Kidney tubule cell (primary cell): ENCODE data around the gene PACRG.
A peak's percentile ranks its signal among the peaks of the same experiment; 100 is the strongest.

Experiments
- DNase-seq: peaks from one replicate; pipeline ENCODE4 v3.0.0-alpha.2; 2018; ENCODE audit warnings: low spot score

PACRG gene

DNA sequence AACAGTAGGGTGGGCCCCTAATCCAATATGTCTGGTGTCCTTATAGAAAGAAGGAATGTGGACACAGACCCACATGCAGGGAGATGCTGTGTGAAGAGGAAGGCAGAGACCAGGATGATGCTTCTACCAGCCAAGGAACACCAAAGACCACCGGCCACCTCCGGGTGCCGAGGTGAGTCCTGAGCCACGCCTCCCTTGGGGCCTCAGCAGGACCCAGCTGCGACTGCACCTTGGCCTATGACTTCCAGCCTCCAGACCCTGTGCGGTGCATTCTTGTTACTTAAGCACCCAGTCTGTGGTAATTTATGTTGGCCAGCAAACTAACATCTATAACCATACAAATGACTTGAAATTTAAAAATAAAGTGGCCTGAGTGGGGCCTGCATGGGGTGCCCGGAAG, 607.3 kb downstream of the PACRG start:
- DNase-seq, result no peak

DNA sequence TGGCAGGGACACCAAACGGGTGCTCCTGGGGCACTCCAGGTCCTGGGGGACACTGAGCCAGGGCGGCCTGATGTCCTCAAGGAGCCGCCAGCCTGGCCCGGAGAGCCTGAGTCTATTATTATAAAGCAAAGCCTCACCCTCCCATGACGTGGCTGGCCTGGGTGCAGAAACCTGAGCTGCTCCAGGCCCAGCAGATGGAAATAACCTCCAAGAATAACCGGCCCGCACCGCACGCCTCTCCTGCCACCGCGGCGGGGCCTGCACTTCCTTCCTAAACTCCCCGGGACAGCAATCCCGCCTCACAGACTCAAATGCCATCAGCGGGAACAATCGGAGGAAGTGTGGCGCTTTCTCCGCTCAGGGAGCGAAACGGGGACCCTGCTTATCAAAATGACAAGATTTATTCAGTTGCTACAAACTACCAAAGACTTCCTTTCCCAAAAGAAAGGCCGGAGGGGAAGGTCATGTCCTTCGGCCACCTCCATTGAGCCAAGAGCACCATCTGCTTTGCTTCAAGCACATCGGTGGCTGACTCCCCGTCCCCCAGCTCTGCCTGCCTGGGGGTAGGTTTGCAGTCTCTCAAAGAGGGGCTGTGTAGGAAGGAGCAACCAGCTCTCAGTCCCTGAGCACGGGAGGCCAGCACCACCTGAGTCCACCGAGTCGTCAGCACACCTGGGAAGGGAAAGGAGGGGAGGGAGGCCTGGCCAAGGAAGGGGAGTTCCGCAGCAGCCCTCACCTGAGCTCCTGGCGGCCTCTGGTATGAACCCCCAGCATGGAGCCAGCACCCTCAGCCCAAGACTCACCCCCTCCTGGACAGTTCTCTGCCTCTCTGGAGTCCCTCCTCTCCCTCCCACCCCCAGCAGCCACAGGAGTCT, 608.1 kb downstream of the PACRG start:
- no peak for DNase-seq

DNA sequence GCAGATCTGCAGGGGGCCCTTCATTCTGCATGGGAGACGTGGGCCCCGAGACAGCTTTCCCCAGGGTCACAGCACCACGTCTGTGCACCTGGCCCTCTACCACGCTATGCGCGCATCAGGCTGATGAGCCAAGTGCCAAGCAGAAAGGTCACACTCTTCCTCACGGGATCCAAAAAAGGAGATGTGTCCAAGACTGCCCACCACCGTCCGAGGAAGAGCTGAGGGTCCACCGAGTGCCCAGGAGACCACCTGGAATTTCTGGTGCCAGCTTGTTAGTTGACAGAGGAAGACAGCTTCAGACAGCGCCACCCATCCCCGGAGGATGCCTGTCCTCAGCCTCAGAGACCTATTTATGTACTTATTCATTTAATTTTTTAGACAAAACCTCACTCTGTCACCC, 609.2 kb downstream of the PACRG start:
- no peak for DNase-seq

- no peak for DNase-seq
These were observed 610.2 kb downstream of the PACRG start for GRCh38 chr6:163337958-163338357.

DNA sequence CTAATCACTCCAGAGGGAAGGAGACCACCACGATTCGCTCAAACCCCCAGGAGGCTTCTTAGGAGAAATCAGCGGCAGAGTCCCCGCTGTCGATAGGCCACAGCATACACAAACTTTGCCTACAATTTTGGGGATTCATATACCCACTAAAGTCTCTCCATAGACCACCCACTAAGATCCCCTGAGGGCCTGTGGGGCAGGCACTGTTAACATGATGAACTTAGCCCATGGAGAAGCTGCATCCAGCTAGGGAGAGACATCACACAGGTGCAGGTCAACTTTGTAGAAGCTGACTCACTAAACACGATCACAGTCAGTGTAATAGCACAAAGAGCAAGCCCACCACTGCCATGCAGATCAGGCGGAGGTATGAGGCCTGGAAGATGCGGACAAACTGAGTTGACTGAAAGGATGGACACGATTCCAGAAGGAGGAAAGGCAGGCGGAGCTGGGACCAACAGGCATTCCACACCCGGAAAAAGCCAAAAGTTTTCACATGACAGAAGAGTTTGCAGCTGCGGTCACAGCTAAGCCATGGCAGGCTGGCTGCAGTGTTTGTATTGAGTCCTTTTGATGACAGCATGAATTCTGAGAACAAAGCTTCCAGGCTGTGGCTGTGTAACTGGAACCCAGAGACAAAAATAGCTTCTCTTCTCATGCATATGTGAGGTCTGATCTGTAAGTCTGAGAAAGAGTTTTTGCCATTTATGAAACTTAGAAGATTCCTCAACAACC, 611.1 kb downstream of the PACRG start:
- DNase-seq, result peak; percentile 17

DNA sequence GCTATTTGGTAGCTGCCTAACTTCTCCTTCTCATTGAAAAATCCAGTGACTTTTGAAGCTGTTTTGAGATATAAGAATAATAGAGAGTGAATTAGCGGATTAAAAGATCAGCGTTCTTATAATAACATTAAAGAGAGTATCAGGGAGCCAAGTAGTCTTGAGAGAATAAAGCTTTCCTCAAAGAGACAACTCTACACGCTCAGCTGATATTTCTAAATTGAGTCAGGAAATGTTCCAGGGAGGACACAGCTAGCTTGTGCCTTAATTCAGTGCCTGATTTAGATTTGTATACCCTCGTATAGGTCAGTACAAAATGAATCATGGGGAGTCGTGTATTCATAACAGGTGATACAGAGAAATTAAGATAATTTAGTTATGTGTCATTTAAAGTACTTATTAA, 611.7 kb downstream of the PACRG start:
- no peak for DNase-seq

DNA sequence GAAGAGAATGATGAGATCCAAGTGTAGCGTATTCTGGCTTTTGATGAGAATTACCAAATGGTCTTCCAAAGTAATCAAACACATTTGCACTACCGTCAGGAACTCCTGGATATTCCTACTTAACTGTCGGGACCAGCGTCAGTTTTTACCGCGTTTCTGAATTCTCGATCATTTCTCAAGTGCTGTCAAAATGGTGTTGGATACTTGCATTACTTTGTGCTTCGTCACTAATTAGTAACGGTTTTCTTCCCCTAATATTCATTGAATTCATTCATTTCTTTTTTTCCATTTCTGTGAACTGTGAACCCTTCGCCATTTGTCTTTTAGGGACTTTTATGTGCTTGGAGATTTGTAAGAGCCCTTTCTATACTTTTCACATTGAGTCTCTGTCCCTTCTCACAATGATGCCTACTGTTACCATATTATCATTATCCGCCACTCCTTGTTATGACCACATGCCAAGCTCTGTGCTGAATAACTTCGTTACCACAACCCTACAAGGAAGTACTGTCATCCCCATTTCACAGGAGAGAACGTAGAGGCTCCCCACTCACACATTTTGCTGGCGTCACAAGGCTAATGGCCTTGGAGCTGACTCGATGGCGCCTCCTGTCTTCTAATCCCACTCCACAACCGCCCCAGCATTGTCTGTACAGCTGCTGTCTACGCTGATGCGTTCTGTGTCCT, 612.6 kb downstream of the PACRG start:
- DNase-seq, result no peak

DNA sequence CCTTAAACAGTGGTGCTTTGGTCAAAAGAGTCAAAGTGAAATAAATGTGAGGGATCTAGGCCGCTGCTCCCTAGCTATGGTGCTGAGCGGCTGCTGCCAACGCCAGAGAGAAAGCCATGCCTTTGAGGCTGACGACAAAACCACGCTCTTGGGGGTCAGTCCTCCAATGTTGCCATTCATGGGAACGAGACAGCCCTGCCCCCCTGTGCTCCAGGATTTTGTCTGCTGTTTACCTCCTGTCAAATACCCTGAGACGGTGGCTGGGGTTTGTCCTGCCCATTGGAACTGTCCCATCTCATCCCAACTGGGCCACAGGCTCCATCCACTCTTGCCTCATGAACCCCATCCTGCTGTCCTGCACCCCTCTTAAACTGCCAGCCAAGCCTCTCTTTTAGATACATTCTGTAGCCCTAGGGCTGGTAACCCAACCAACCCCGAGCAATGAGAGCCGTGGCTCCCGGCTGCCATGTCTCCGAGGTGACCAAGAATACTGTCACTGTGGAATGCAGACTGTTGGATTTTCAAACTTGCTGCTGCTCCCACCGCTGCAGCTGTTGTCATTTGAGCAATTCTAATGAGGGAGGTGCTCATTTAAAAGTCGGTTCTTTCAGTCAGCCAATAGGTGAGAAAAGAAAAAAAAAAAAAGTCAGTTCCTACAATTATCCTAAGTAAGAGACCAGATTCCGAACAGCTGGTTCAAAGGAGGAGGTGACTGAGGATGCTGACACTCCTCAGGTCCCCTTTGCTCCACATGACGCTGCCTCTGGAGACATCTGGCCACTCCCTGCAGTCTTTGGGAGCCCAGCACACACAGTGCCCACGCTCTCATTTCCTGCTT, 613.7 kb downstream of the PACRG start:
- no peak for DNase-seq

DNA sequence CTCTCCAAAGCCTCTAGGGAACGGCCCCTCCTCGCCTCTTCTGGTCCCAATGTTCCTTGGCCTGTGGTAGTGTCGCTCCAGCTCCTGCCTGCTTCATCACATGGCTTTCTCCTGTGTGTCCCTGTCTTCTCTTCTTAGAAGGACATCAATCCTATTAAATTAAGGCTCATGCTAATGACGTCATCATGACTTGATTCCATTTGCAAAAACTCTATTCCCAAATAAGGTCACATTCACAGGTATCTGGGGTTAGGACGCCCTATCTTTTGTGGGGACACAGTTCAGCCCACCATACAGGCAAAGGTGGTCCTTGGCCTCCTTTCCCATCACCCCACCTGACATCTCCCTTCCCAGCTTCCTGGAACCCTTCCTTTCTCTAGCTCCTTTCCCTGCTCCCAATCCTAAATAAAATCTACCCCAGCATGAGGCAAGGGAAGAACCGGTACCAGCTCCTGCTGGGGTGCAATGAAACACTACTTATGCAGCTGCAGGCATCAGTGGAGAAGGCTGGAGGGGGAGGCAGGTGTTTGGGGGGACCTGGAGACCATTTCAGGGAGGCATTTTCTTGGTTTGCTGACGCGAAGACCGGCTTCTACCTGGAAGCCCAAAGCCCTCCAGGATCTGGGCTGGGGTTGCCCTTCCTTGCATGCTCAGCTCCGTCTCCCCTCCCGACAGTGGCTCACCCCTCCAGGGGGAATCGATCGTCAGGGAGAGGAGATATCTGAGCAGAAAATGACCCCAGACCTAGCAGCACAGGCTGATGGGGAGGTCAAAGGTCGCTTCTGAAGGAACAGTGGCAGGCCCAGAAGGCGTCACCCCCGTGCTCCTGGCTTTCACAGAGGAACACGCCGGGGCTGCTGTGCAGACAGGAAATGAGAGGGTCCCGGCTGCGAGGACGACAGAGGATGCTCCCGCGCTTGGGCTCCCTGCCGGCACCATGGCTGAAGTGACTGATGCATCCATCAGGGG, 615.1 kb downstream of the PACRG start:
- no peak for DNase-seq

GRCh38 chr6:163343609-163344008, 615.8 kb downstream of the PACRG start:
- DNase-seq, result no peak

GRCh38 chr6:163344411-163344810, 616.6 kb downstream of the PACRG start:
- no peak for DNase-seq

- no peak for DNase-seq
These were observed 618.2 kb downstream of the PACRG start for GRCh38 chr6:163345931-163346330.

GRCh38 chr6:163346497-163346961, 618.8 kb downstream of the PACRG start:
- no peak for DNase-seq

GRCh38 chr6:163347021-163347446, 619.3 kb downstream of the PACRG start:
- peak; percentile 51 for DNase-seq

- DNase-seq, result no peak
These were observed 621.3 kb downstream of the PACRG start for GRCh38 chr6:163348789-163349680.

GRCh38 chr6:163349696-163350095, 621.9 kb downstream of the PACRG start:
- no peak for DNase-seq

DNA sequence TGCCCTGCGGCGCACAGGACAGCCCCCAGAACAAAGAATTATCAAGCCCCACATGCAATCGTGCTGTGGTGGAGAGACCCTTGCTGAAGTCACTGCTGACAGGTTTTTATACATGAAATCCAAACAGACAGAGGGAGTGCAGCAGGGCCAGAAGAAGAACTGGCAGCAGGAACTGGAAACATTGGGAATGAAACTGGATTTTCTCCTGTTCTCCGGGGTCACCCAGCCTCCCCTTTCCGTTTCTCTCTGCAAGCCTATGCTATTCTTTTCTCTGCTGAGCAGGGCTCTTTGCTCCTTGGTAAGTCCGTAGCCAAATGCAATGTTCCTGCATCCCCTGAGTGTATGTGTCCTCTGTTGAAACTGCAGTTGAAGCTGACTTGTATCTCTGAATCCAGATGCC, 623.2 kb downstream of the PACRG start:
- DNase-seq, result no peak

DNA sequence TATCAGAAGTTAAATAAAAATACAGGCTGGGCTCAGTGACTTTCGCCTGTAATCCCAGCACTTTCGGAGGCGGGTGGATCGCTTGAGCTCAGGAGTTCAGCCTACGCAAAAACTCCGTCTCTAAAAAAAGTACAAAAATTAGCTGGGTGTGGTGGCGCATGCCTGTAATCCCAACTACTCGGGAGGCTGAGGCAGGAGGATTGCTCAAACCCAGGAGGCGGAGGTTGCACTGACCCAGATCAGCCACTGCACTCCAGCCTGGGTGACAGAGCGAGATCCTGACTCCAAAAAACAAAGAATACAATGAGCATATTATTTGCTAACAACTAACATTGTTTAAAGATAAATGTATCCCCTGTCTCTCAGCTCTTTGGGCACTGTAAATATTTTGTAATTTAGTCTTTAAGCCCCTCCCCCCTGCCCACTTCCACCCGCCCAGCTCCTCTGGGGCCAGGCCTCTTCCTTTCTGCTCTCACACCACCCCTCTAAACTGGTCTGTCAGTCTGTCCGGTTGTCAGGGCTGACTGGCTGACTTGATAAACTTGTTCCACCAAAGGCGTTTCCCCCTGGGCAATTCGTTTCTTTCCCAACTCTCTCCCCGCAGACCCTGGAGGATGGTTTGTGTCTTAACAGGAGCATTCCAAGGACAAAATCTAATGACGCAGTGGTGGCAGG, 624.4 kb downstream of the PACRG start:
- no peak for DNase-seq

GRCh38 chr6:163352966-163353365, 625.2 kb downstream of the PACRG start:
- no peak for DNase-seq
